Loucy (cell line): ENCODE measurements around the gene PDE2A.

ENCODE experiments used
- H2AFZ ChIP-seq: fragments of 200-600 bp; sonication (generic); 2 replicates; pipeline ENCODE4 v1.6.0; 2016; ENCODE audit warnings: antibody characterized with exemption, mild to moderate bottlenecking, low read length, moderate library complexity
- H3F3A ChIP-seq: fragments of 200-600 bp; 2 replicates; pipeline ENCODE4 v1.6.0; 2016; ENCODE audit warnings: antibody characterized with exemption, low read depth, mild to moderate bottlenecking
- H3K27me3 ChIP-seq: fragments of 200-600 bp; sonication (generic); 2 replicates; pipeline ENCODE4 v1.6.1; 2014; ENCODE audit warnings: low read length, mild to moderate bottlenecking; ENCODE audit not compliant: insufficient read depth, poor library complexity, severe bottlenecking
- H3K36me3 ChIP-seq: fragments of 200-600 bp; sonication (generic); 2 replicates; pipeline ENCODE4 v1.6.1; 2016; ENCODE audit warnings: low read length; ENCODE audit not compliant: insufficient read depth
- H3K4me1 ChIP-seq: fragments of 200-600 bp; sonication (generic); 2 replicates; pipeline ENCODE4 v1.5.1; 2014; ENCODE audit warnings: low read length, mild to moderate bottlenecking; ENCODE audit not compliant: insufficient read depth, poor library complexity, severe bottlenecking
- H3K4me2 ChIP-seq: fragments of 200-600 bp; sonication (generic); 2 replicates; pipeline ENCODE4 v1.6.0; 2014; ENCODE audit warnings: antibody characterized with exemption, low read length, low read depth, mild to moderate bottlenecking; ENCODE audit not compliant: poor library complexity, severe bottlenecking
- H3K4me3 ChIP-seq: fragments of 200-600 bp; sonication (generic); 2 replicates; pipeline ENCODE4 v1.5.1; 2014; ENCODE audit warnings: low read length, mild to moderate bottlenecking, mixed read lengths; ENCODE audit not compliant: poor library complexity, severe bottlenecking
- H3K79me2 ChIP-seq: fragments of 200-600 bp; sonication (generic); 2 replicates; pipeline ENCODE4 v1.6.1; 2014; ENCODE audit warnings: low read length; ENCODE audit not compliant: insufficient read depth
- H3K9ac ChIP-seq: fragments of 200-600 bp; sonication (generic); 2 replicates; pipeline ENCODE4 v1.6.0; 2014; ENCODE audit warnings: mild to moderate bottlenecking, low read depth, low read length, moderate library complexity; ENCODE audit not compliant: poor library complexity, severe bottlenecking
- H3K9me2 ChIP-seq: fragments of 200-600 bp; sonication (generic); replicated peaks from 2 replicates; pipeline ENCODE4 v1.6.1; 2016; ENCODE audit warnings: low read depth, low read length, mixed read lengths
- H3K9me3 ChIP-seq: fragments of 200-600 bp; sonication (generic); 2 replicates; pipeline ENCODE4 v1.6.1; 2014; ENCODE audit warnings: mild to moderate bottlenecking, antibody characterized with exemption, low read length, low read depth; ENCODE audit not compliant: insufficient read depth
- H4K20me1 ChIP-seq: fragments of 200-600 bp; sonication (generic); 2 replicates; pipeline ENCODE4 v1.6.0; 2014; ENCODE audit warnings: antibody characterized with exemption, low read length, mild to moderate bottlenecking; ENCODE audit not compliant: insufficient read depth, poor library complexity, severe bottlenecking
- CTCF ChIP-seq: fragments of 200-600 bp; sonication (generic); conservative IDR thresholded peaks from 2 replicates; pipeline ENCODE4 v1.5.1; 2014; ENCODE audit warnings: mild to moderate bottlenecking, antibody characterized with exemption, low read length
- EZH2phosphoT487 ChIP-seq: fragments of 200-600 bp; IDR thresholded peaks from 2 replicates; pipeline ENCODE4 v1.6.1; 2018; ENCODE audit warnings: antibody characterized with exemption, mild to moderate bottlenecking, moderate library complexity, borderline replicate concordance

PDE2A gene

GRCh38 chr11:72636376-72636775 is 37.8 kb downstream of the PDE2A start:
- Histone ChIP-seq H3K4me2 (no peak overlapping the region), H3K79me2 (no peaks in the 10 kb centered on the region), H3K9me2 (no peaks in the 10 kb centered on the region), H4K20me1 (no peaks in the 10 kb centered on the region), H3K9ac (no peak overlapping the region), H3K4me1 (peaks cover 2% of the 10 kb centered on the region), H3K4me3 (no peak overlapping the region), H3F3A (no peaks in the 10 kb centered on the region), H3K27me3 (no peaks in the 10 kb centered on the region), H3K36me3 (no peaks in the 10 kb centered on the region), H2AFZ (no peak overlapping the region), H3K9me3 (no peaks in the 10 kb centered on the region)
- no peak for TF ChIP-seq EZH2phosphoT487
- no peak for TF ChIP-seq CTCF

GRCh38 chr11:72635933-72636332 is 38.3 kb downstream of the PDE2A start:
- Histone ChIP-seq H3K4me1 (peaks cover 2% of the 10 kb centered on the region), H3K36me3 (no peaks in the 10 kb centered on the region), H4K20me1 (no peaks in the 10 kb centered on the region), H3F3A (no peaks in the 10 kb centered on the region), H3K9ac (no peak overlapping the region), H3K9me3 (no peaks in the 10 kb centered on the region), H3K27me3 (no peaks in the 10 kb centered on the region), H3K9me2 (no peaks in the 10 kb centered on the region), H3K79me2 (no peaks in the 10 kb centered on the region), H3K4me3 (no peak overlapping the region), H3K4me2 (no peak overlapping the region), H2AFZ (no peak overlapping the region)
- TF ChIP-seq EZH2phosphoT487 (no peak), CTCF (no peak)

- H2AFZ ChIP-seq: no peak overlapping the region
- no peaks in the 10 kb centered on the region for H3K79me2 ChIP-seq
- no peaks in the 10 kb centered on the region for H3K36me3 ChIP-seq
- no peaks in the 10 kb centered on the region for H3K9me2 ChIP-seq
- H3K4me1 ChIP-seq: peaks cover 2% of the 10 kb centered on the region
- H4K20me1 ChIP-seq: no peaks in the 10 kb centered on the region
- H3K4me3 ChIP-seq: no peak overlapping the region
- TF ChIP-seq CTCF: no peak
- no peak for TF ChIP-seq EZH2phosphoT487
- H3K27me3 ChIP-seq: no peaks in the 10 kb centered on the region
- no peak overlapping the region for H3K4me2 ChIP-seq
- H3F3A ChIP-seq: no peaks in the 10 kb centered on the region
- no peaks in the 10 kb centered on the region for H3K9me3 ChIP-seq
- no peak overlapping the region for H3K9ac ChIP-seq
Observed at GRCh38 chr11:72635309-72635915, 38.8 kb downstream of the PDE2A start.
